HG03575 (cell line): ENCODE measurements around the gene SORL1.
A peak's percentile ranks its signal among the peaks of the same experiment; 100 is the strongest.

Source experiments
- ATAC-seq: cut with Tn5 transposase; IDR thresholded peaks from one replicate; pipeline ENCODE4 v1.9.1; 2021; ENCODE audit not compliant: unreplicated experiment, insufficient number of reproducible peaks, low FRiP score; ENCODE audit errors: extremely low read depth

The SORL1 gene

DNA sequence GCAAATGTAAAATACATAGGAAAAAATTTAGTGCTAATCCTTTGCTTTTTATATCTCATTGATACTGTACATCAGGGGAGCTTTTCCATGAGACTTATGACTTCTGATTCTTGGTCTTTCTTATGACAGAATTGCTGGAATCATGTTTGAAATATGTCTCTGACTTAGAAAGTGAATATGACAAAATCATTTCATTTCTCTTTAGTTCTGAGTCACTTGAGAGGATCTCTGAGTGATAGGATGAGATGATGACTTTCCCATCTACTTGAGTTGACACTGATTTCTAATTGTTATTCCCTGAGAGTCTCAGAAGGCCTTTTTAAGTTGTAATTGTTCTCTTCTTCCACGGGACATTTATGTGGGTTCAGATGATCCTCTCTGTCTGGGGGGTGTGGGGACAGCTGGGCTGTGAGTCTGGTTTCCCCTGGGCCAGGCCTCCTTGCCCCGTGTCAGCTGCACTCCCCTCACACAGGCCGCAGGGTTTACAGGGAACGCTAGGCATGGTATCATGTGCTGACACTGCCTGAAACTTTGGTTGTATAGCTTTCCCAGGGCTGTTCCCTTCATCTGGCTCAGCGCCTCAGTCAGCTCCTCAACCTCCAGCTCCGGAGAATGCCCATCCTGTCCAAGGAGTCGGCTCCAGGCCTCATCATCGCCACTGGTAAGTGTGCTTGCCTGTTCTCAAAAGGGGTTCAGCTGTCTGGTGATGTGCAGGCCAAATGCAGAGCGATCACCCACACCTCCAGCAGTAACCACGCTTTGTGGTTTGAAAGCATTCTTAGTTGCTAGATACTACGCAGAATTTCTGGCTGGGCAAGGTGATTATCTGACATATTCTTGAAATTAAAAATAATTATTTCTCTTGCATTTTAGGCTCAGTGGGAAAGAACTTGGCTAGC, 70.2 kb downstream of the SORL1 start:
- ATAC-seq: no peak

DNA sequence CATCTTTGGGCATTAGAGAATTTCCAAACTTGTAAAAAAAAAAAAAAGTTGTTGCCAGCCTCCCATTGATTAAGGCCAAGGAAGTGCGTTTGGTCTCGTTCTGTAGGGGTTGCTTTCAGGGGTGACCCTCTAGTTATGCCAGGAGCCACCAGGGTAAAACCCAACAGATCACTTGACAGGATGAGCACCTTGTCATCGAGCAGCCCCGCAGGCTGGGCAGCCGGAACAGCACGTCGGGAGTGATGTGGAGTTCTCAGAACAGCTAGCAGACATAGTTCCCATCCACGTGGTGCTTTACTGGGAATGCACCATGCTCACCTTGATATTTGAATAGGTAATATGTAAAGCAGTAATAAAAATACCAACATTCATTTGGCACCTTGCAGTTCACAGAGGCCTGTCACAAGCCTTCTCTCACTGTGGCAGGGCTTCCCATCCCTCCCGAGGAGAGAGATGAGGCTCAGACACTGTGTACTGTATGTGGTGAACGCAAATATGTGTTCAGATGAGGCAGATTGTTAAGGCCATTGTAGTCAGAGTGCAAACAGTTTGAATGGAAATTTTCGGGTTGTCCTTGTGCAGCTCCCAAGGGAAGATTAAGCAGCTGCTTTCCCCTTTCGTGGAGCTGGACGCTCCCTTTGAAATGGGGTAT, 71.6 kb downstream of the SORL1 start:
- ATAC-seq: no peak

DNA sequence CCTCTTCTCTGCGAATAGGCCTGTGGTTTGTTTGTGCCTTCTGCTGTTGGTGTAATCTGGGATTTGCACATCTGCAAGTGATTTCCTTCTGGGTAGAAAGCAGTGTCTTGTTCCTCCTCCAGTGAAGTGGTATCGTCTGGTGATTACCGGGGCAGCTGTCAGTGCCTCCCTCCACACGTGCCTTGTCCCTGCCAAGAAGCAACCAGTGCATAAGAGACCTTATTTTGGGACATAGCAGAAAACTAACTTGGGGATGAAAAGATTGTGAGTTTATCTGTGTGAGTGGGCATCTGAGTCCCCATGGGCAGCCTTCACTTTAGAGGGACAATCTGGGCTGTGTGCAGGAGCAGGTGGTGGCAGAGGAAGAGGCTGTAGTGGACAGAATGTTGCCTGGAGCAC, 72.1 kb downstream of the SORL1 start:
- ATAC-seq: no peak

DNA sequence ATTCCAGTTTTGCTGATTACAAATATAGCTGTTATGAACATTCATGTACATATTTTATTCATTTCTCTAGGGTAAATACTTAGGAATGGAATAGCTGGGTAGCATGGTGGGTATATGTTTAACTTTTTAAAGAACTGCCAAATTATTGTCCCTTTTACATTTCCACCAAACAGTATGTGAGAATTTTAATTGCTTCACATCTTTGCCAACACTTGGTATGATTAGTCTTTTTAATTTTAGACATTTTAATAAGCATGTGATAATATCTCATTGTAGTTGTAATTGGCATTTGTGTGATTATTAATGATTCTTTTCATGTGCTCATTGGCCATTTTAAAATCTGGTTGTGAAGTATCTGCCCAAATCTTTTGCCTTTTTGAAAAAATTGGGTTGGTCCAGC, 73.3 kb downstream of the SORL1 start:
- ATAC-seq: no peak

DNA sequence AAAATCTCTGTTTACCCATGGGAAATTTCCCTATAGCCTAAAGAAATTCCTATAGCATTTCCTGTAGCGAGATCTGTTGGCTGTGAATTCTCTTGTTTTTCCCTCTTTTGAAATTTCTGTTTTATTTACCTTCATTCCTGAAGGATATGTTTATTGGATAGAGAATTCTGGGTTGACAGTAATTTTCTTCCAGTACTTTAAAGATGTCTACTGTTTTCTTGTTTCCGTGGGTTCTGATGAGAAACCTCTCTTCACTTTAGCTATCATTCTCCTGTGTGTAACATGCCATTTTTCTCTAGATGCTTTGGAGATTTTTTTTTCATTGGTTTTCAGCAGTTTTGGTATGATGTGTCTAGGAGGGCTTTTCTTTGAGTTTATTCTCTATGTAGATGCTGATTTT, 78.1 kb downstream of the SORL1 start:
- ATAC-seq: no peak

GRCh38 chr11:121533601-121534000, 81.5 kb downstream of the SORL1 start:
- no peak for ATAC-seq

- ATAC-seq: no peak
These were observed 82.3 kb downstream of the SORL1 start for GRCh38 chr11:121534131-121535093.

GRCh38 chr11:121535129-121535796, 83.1 kb downstream of the SORL1 start:
- ATAC-seq: no peak

DNA sequence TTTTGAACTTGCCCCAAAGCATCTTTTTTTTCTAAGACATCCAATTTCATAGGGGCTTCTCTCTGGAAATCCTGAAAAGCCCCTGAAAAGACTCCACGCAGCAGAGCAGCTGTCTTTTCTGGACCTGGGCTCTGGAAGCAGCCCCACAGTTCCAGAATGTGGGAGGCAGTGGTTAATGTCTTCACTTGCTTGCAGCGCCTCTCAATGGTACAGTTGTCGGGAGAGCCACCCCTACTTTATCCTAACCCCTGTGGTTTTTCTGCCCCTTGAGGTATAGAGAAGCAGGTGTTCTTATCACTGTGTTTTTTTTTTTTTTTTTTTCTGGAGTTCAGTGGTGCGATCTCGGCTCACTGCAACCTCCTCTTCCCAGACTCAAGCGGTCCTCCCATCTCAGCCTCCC, 84.0 kb downstream of the SORL1 start:
- ATAC-seq: no peak

- ATAC-seq: peak; percentile 54
These were observed 85.9 kb downstream of the SORL1 start for GRCh38 chr11:121538054-121538453.

DNA sequence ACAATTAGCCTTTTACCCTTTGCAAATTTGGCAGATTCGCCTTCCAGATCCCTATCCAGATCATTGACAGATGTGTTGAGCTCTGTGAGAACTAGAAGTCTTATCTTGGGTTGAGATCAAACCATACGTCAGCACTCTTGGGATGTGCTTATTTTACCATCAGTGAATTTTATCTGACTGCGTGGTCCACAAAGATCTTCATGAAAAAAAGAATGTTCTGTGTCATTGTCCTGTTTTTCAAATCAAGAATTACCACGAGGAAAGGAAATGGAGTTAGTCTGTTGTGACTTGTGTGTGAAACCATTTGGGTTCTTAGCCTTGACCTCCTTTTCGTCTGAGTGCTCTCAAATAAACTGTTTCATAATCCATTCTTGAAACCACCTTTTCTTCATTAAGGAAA, 86.9 kb downstream of the SORL1 start:
- ATAC-seq: no peak

- ATAC-seq: no peak
These were observed 88.5 kb downstream of the SORL1 start for GRCh38 chr11:121540627-121541026.

DNA sequence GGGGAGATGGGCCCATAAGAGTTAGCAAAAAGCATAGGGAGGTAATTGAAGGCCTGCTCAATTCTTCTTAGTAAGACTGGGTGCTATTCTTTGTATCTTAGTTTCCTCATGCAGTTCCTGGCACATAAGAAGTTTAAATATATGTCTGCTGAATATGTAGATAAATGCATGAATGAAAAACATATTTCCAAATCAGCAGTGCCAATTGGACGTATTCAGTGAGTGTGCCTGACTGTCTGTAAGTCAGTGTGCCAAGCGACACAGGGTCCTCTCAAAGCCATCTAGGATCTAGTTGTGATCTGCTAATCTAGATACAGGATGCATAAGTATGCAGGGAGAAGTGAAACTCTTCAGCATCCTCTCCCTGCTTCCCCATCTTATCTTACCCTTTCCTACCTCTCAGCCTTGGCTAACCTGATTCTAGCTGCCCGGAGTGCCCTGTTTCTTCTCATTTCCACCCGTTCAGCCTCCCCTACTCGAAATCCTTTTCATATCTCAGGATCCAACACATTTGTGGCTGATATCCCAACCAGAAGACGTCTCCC, 91.8 kb downstream of the SORL1 start:
- no peak for ATAC-seq

GRCh38 chr11:121544956-121545355, 92.8 kb downstream of the SORL1 start:
- no peak for ATAC-seq

GRCh38 chr11:121547574-121547973, 95.5 kb downstream of the SORL1 start:
- ATAC-seq: no peak

DNA sequence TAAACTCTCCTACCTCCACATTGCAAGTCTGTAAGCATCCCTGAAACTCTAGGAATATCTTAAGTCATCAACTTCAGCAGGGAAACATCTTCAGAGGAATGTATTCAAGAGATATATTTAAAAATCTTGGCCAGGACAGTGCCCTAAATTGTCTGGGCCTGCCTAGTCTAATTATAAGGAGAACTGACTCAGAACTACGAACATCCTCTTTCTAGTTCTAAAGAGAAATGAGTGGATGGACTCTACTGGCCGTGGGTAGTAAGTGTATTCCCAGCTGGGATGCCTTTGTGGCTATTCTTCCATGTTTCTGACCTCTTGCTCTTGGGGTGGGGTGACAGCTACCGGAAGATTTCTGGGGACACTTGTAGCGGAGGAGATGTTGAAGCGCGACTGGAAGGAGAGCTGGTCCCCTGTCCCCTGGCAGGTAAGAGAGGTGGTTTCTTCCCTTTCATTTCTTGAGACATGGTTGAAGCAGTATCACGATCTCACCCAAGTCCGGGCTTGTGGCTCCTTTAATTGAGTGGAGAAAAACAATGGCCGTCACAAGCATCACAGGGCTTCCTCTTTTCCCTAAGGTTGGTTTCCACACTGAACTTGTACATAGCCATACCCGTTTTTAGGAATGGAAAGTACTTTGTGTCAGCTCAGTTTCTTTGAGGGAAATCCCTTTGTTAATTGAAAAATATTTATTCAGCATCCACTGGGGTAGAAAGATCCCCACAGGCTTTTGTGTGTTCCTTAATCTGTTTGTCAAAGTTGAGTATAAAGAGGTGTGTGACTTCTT, 98.3 kb downstream of the SORL1 start:
- no peak for ATAC-seq

- no peak for ATAC-seq
These were observed 99.3 kb downstream of the SORL1 start for GRCh38 chr11:121551463-121551862.

GRCh38 chr11:121552154-121552553, 100.0 kb downstream of the SORL1 start:
- no peak for ATAC-seq
